Midbrain (tissue), 1 donor: ENCODE results near the gene MTHFD1L.
A peak's percentile ranks its signal among the peaks of the same experiment; 100 is the strongest.

Source experiments
- DNase-seq: peaks from one replicate; lab custom pipeline; 2025; lab: John Stamatoyannopoulos, UW

MTHFD1L gene

DNA sequence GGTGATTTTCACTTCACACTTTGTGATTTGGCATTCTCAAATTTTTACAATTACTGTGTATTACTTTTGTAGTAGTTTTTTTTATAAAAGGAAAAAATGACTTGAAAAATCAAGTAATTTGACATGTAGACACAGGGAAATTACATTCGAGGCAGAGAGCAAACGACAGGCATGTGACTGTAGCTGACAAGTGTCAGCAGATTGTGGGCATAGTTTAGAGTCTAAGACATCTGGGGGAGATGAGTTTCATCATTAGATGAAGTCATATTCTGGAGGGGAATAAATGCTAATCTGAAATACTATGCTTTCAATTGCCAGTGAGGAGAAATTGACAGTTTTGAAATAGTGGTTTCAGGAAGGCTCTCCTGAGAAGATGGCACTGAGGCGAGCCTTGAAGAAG is 126.0 kb downstream of the MTHFD1L start:
- no peak for DNase-seq

DNA sequence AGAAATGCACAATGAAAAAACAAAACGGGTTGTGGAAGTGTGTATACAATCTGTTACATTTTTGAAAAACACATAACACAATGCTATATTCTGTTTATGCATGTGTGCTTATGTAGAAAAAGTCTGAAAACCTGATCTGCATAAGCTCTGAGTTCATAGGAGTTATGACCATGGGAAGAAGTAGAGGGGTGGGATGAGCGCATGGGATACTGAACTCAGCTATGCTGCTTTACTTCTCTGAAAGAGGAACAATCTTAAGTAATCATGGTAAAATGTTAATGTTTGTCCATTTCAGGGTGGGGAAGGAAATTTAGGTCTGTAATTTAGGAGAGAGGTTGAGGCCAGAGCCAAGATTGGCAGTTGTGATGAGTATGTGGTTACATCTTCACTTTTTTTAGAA is 126.8 kb downstream of the MTHFD1L start:
- no peak for DNase-seq

DNA sequence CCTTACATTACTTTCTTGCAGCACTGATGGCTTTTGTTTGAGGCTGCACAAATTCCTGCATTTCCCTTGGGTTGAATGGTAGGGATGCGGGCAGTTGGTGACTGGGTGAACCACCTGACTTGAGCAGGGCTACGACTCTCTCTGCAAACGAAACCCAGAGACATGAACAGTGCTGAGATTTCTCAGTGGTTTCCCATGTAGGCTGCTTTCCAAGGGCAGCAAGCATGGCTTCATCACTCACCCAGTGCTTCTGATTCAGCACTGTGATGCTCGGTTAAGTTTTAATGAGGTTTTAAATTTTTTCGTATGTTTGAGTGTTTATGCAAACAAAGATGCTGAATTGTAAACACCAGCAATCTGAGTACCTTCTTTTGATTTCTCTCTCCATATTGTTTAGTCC is 127.2 kb downstream of the MTHFD1L start:
- DNase-seq, result no peak

DNA sequence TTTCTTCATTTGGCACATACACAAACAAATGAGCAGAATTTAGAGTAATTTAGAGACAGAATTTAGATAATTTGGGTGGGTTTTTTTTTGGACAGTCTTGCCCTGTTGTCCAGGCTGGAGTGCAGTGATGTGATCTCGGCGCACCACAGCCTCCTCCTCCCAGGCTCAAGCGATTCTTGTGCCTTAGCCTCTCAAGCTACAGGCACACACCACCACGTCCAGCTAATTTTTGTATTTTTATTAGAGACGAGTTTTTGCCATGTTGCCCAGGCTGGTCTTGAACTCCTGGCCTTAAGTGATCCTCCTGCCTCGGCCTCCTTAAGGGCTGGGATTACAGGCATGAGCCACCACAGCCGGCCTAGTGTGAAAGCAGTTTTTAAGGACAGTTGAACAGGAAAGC is 127.8 kb downstream of the MTHFD1L start:
- DNase-seq, result no peak

DNA sequence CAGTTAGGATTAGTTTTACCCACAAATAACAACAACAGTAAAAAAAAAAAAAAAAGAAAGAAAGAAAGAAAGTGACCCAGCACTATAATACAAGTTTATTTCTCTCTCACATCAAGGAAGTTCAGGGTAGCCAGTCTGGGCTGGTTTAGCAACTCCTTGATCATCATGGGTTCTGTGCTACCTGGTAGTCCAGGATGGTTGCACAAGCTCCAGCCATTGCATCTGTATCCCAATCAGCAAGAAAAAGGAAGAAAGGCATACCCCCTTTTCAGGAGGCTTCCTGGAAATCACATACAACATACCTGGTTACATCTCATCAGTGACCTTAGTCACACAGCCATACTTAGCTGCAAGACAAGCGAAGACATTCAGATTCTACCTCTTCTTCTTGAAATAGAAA is 128.5 kb downstream of the MTHFD1L start:
- DNase-seq, result no peak

DNA sequence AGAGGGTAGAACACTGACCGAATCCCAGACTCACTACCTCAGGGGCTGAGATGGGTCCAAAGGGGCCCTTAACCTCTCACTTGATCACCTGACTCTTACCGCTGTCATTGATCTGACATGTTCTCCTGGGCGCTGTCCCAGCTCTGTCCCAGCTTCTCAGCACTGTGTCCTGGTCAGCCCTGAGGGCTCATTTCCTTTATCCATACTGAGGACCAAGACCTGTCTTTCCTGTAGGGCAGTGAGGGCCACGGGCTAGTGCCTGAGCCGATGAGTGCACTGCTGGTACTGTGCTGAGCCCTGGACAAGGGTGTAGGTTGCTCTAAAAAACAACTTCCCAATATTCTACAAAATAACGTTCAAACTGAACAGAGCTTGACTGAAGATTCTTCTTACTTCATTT is 131.5 kb downstream of the MTHFD1L start:
- DNase-seq, result no peak

DNA sequence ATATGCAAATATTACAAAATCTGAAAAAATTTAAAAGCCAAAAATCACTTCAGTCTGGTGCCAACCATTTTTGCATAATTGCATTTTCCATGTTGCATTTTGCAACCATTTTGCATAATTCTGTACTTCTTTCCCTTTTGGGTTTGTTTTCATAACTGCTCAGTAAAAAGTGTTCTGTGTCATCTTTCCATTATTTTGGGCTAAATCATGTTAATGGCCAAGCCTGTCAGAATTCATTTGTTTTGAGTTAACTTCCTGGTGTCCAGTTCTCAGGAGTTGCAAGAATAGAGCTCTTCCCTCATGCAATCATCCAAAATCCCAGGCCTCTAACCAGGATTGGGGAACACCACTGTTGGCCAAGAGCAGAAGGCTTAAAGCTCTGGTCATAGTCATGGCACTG is 133.6 kb downstream of the MTHFD1L start:
- DNase-seq, result no peak

DNA sequence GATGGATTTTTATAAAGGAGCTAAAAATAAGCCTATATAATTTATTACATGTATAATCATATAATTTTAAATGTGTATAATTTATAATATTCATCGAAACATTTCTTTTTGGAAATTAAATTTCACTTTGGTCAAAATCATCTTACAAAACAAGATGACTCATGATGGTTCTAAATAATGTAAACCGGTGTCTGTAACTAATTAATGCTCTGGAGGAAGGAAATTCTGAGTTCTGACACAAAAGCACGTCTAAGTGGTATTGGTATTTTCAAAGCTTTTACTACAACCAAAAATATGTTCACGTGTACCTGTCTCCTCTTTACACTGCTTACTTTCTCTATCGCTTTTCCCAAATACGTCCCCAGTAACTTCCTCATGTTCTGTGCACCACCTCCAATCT is 134.1 kb downstream of the MTHFD1L start:
- no peak for DNase-seq

DNA sequence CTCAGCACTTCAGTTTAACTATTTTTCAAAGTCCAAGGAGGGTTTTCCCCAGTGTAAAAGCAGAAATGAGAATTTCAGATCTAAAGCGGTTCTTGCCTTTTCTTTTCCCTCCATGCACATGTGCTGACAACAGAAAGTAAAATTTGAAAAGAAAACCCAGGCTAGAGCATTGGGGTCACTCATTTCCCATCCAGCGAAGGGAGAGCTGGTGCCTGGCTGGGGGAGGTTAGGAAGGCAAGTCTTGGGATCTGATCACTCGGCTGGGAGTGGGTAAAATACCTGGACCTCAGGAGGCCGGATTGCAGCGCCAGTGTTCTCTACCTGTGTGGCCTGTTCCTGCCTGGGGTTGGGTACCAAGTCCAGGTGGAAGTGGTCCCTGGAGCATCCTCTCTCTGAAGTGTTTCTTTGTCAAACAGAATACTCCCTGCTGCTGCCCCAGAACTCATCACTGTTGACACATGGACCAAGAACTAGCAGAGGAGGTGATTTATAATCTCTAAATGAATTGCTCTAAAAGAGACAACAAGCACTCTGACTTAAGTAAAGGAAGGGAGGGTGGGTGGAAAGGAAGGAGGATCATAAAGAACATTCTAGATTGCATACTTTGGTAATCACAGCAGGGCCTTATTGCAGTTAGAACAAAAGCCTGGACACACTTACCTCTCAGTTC is 136.0 kb downstream of the MTHFD1L start:
- DNase-seq, result no peak

DNA sequence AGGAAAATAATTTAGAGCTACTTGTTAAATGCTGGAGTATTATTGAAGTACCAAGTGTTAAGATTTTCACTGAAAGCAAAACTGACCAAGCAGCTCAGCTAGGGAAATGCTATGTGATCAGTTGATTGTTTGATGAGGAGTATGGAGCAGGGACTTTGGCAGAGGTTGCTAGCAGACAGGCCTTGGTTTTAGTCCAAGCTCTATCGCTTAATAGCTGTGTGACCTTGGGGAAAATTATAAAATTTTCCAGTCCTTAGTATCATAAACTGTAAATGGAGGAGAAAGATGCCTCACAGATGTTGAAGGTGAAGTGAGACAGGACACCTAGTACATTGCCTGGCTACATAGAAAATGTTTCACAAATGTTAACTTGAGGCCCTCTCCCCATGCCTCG is 136.6 kb downstream of the MTHFD1L start:
- DNase-seq, result no peak

DNA sequence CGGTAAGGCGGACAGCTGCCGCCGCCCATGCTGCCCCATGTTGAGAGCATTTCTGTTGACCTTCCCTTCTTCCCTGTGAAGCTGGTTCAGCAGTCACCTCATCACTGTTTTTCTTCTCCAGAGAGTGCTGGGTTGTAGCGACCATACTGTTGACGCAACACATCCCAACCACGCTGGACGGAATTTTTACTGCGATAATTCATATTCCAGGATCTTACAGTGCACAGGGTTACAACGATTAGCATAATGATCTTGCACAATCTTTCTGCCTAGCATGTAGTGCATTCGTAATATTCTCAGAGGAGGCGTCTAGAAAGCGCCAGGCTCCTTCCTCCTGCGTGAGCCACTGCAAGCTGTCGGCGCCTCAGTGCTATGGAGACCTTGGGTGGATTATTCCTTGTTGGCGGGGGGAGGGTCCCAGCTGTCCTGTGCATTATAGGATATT is 137.0 kb downstream of the MTHFD1L start:
- DNase-seq, result no peak

DNA sequence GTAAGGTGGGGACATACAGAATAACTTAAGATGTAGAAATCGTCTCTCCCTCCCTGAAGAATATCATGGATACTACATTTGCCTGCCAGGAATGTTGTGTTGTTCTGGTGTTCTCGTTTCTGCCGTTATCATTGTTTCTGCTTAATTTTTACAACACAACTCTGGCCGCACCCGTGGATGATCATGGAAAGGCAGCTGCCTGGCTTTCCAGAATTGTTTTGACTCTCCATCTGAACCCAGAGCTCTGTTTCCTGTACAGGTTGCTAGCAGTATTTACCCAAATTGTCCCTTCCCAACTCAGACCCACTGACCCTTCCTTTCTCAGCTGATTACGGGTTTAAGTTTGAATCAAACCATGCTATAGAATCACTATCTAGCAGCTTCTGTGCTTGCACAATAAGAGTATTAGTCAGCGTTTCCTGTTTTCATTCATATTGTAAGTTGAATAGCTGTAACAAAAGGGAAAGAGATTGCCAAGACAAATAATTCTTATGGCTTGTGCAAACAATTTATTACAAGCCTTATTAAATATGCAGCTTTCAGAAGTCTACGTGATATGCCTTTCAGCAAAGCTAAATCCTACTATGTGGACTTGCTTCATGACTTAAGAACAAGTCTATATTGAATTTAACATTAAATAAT is 139.0 kb downstream of the MTHFD1L start:
- DNase-seq, result no peak

DNA sequence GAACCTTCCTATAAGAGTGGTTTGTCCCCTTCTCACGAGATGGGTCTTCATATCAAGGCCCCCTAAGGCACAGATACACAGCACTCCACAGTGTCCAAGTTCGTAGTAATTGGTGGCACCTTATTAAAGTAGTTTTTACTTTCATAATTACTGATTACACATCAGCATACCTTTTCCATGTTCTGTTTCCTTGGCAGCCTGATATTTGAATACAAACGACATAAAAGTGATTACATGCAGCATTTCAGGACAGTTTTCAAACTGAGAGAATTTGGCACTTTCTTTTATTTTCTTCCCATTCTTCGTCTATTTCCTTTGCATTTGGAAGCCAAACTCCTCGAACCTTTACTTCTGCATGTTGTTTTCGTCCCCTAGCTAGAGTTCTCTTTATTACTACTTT is 139.7 kb downstream of the MTHFD1L start:
- no peak for DNase-seq

DNA sequence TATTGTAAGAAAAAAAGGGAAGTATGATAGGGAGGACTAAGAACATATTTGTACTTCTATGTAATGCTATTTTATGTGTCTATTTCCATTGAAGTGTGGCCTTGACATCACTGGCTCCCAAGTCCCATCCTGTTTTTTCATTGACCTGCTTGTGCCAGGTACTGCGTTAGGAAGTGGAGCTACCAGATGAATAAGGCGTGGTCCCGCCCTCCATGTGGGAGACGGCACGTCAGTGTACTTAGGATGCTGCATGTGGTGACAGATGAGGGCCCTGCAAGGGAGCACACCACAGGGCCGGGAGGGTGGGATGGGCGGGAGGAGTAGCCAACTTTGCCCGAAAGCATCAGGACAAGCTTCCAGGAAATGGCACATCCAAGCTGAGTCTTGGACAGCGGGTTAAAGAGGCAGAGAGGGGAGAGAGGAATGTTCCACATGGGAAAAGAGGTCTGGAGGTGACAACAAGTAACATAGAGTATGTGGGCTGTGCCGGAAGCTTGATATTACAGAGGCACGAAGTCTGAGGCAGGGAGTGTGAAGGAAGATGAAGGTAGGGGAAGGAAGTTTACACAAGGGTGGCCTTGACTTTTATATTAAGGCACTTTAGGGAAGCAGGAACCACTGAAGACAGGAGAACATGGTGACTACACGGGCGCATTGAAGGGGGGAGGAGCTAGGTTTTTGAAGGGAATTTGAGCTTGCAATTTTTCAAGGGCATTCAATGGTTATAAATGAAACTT is 140.6 kb downstream of the MTHFD1L start:
- no peak for DNase-seq

DNA sequence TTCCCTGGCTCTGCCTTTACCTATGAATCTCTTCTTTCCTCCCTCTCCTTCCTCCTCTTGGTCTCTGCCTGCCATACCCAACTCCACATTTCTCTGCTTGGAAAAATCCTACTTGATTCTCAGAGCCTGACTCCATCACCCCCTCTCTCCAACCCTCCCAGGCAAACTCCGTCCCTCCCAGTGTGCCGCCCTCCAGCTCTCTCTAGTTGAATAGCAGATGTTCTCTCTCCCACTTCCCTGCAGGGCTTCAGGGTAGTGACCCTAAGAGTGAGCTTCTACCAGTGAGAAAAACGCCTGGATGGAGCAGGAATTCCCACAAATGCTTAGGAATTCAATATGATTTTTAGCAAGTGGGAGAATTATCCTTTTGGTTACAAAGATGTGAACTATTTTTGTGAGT is 141.6 kb downstream of the MTHFD1L start:
- no peak for DNase-seq

DNA sequence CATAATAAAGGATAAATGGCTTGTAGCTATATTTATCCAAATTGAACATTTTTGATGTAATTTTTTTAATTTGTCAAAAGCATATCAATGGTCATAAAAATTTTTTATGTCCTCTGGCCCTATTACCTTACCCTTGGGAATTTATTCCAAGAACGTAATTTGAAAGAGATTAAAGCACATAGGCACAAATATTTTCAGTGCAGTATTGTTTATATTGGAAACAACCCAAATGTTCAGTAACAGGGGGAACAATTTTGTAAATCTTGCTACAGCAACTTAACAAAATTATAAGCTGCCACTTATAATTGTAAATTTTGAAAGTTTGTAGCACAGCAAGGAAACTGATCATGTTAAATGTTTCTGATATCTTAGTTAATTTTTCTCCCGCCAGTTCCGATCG is 142.4 kb downstream of the MTHFD1L start:
- no peak for DNase-seq

DNA sequence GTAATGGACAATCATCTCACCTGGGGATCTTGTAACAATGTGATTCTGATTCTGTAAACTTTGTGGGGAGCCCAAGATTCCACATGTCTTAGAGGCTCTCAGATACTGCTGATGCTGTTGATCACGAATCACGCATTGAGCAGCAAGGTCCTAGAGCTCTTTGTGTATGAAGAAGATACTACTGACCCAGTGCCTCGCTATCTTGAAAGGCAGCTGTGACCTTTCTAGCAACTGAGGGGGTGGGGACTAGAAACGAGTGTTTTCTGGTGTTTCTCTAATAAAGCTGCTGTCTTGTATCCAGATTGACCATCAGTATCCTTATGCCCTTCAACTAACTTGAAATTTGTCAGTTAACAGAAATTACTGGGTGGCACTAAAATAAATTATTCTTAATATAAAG is 142.9 kb downstream of the MTHFD1L start:
- DNase-seq, result no peak

DNA sequence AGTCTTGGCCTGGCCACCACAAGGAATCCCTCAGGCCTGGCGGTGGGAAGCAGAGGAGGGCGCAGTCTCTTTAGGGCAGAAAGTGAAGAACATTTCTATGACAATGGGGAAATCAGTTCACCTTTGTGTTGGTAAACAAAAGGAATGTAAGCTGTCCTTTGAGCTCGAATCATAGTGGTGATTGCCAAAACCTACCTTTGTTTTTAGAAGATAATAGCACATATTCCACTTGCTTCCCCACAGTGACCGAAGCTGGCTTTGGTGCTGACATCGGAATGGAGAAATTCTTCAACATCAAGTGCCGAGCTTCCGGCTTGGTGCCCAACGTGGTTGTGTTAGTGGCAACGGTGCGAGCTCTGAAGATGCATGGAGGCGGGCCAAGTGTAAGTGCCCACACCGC is 144.1 kb downstream of the MTHFD1L start:
- DNase-seq, result no peak

DNA sequence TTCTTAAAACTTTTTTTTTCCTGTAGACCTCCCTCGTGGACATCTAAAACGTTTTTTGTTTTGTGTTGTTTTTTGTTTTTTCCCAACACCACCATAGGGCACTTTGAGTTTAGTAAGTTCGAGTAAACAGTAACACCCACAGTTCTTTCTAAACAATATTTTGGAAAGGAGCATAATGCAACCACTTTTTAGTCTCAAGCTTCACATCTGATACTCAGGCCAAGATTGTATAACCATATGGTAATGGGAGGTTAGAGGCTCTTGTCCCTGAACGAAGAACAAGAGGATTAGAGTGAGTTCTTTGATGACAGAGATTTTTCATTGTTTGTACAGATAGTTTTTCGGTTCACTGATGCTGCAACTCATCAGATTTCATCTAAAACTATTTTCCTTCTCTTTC is 144.6 kb downstream of the MTHFD1L start:
- DNase-seq, result no peak

DNA sequence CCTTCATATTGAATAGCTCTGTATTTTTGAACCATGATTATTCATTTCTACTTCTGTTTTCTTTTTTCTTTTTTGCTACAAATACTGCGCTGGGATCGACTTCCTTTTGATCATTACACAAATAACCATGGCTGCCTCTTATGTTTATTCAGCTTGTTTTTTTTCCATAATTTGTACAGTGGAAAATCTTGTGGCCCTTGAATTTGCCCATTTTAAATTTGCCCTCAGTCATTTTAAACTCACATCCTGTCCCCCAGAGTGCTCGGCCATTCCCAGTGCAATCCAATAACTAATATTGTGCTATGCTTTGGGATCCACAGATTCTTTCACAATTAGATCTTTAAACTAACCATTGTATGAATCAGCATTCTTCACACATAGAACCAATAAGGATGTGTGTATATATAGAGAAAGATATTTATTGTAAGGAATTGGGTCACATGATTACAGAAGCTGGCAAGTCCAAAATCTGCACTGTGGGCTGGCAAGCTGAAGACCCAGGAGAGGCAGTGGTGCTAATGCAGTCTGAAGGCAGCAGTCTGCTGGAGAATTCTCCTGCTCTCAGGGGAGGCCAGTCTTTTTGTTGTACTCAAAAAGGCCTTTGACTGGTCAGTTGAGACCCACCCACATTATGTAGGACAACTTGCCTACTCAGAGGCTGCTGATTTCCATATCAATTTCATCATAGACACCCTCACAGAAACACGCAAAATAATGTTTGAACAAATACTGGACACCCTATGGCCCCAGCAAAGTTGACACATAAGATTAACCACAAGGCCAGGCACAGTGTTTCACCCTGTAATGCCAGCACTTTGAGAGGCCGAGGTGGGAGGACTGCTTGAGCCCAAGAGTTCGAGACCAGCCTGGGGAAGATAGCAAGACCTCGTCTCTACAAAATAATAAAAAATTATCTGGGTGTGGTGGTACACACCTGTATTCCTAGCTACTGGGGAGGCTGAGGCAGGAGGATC is 147.1 kb downstream of the MTHFD1L start:
- DNase-seq, result no peak

DNA sequence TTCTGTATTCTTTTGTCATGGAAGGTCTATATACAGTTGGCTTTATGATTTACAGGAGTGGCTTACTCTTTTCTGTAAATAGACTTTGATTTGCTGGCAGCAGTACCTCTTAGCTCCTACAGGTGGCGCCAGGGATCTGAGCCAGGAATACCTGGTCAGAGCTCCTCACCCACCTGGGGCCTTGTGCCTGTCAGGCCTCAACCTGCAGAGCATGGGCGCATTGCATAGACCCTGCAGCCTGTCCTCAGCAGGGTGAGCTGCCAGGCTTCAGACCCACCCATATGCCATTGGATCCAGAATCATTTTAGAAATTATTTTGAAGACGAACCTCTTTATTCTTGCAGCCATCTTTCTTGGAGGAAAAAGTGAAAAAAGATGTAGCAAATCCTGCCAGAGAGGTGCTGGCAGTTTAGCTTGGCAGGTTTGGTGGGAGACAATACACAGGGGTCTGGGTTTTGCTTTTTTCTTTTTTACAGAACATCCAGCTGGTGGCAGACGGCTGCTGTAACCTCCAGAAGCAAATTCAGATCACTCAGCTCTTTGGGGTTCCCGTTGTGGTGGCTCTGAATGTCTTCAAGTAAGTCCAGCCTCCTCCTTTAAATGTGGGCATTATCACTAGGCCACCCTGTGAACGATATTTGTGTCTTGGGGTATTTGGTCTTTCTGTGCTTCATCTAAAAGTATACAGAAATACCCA is 149.1 kb downstream of the MTHFD1L start:
- peak; percentile 20 for DNase-seq
